HL-60 (cell line): ENCODE results near the gene EPB41L4B.

ENCODE experiments used
- CTCF ChIP-seq: IDR thresholded peaks from one replicate; pipeline ENCODE4 v1.5.1; 2011; ENCODE audit warnings: low read length, control low read depth, inconsistent platforms; ENCODE audit not compliant: insufficient read depth
- GABPA ChIP-seq: IDR thresholded peaks from 2 replicates; pipeline ENCODE4 v1.6.1; 2012; ENCODE audit warnings: low read depth
- POLR2AphosphoS5 ChIP-seq: IDR thresholded peaks from 2 replicates; pipeline ENCODE4 v1.6.1; 2012; ENCODE audit warnings: low read depth
- REST ChIP-seq: IDR thresholded peaks from 2 replicates; pipeline ENCODE4 v1.6.1; 2012; ENCODE audit warnings: low read depth; ENCODE audit not compliant: insufficient replicate concordance
- SPI1 ChIP-seq: IDR thresholded peaks from 2 replicates; pipeline ENCODE4 v1.6.1; 2012; ENCODE audit warnings: low read depth, mild to moderate bottlenecking, borderline replicate concordance

GRCh38 chr9:109214414-109214813 lies 106.4 kb downstream of the EPB41L4B start:
- no peak for TF ChIP-seq CTCF
- no peak for TF ChIP-seq POLR2AphosphoS5
- no peak for TF ChIP-seq GABPA
- TF ChIP-seq SPI1, result no peak
- TF ChIP-seq REST, result no peak
